HG03064 (cell line): ENCODE measurements around the gene CDADC1.

Source experiments
- ATAC-seq: cut with Tn5 transposase; IDR thresholded peaks from one replicate; pipeline ENCODE4 v1.9.1; 2021; ENCODE audit warnings: low read depth; ENCODE audit not compliant: unreplicated experiment

The CDADC1 gene

GRCh38 chr13:49235856-49236431 lies 11.8 kb upstream of the CDADC1 start:
- no peak for ATAC-seq

- no peak for ATAC-seq
Observed at GRCh38 chr13:49238621-49239020, 9.1 kb upstream of the CDADC1 start.

GRCh38 chr13:49240017-49240416 lies 7.7 kb upstream of the CDADC1 start:
- no peak for ATAC-seq

- no peak for ATAC-seq
Observed at GRCh38 chr13:49241296-49241695, 6.4 kb upstream of the CDADC1 start.

GRCh38 chr13:49245101-49245500 lies 2.6 kb upstream of the CDADC1 start:
- ATAC-seq: no peak

GRCh38 chr13:49246850-49247642 lies 679 bp upstream of the CDADC1 start:
- ATAC-seq: peak; percentile 29

GRCh38 chr13:49248622-49249002 lies 887 bp downstream of the CDADC1 start:
- no peak for ATAC-seq

- no peak for ATAC-seq
Observed at GRCh38 chr13:49251326-49251725, 3.6 kb downstream of the CDADC1 start.

GRCh38 chr13:49253310-49253709 lies 5.6 kb downstream of the CDADC1 start:
- ATAC-seq: no peak

GRCh38 chr13:49254007-49254406 lies 6.3 kb downstream of the CDADC1 start:
- no peak for ATAC-seq

- ATAC-seq: no peak
Observed at GRCh38 chr13:49256841-49257240, 9.1 kb downstream of the CDADC1 start.

GRCh38 chr13:49258089-49258796 lies 10.5 kb downstream of the CDADC1 start:
- ATAC-seq: no peak

GRCh38 chr13:49259586-49259985 lies 11.9 kb downstream of the CDADC1 start:
- no peak for ATAC-seq

GRCh38 chr13:49262634-49263033 lies 14.9 kb downstream of the CDADC1 start:
- no peak for ATAC-seq

- ATAC-seq: no peak
Observed at GRCh38 chr13:49265822-49266221, 18.1 kb downstream of the CDADC1 start.

GRCh38 chr13:49271264-49271663 lies 23.5 kb downstream of the CDADC1 start:
- ATAC-seq: no peak

GRCh38 chr13:49272296-49272695 lies 24.6 kb downstream of the CDADC1 start:
- no peak for ATAC-seq

- ATAC-seq: no peak
Observed at GRCh38 chr13:49278211-49278610, 30.5 kb downstream of the CDADC1 start.

GRCh38 chr13:49279112-49279511 lies 31.4 kb downstream of the CDADC1 start:
- ATAC-seq: no peak

- ATAC-seq: no peak
Observed at GRCh38 chr13:49279885-49280284, 32.2 kb downstream of the CDADC1 start.

GRCh38 chr13:49287995-49288394 lies 40.3 kb downstream of the CDADC1 start:
- no peak for ATAC-seq

- no peak for ATAC-seq
Observed at GRCh38 chr13:49288458-49288857, 40.7 kb downstream of the CDADC1 start.
